ENCODE measurements around the gene SP1.
"Not testable (repeated sequence)": the region's sequence is repeated elsewhere in the genome, so short reads cannot be mapped to it uniquely, and the experiment has no call there.

Gene SP1

GRCh38 chr12:53388932-53389331, 9.0 kb downstream of the SP1 start:
- DNase-seq (ENCODE audit: low read depth, low spot score): no peak
- TF ChIP-seq CTCF (IDR thresholded peaks at IDR 0.05; ENCODE audit: low read depth, low read length): no peak
- no peak overlapping the region for H3K4me3 ChIP-seq (ENCODE audit: low read depth, low read length)

GRCh38 chr12:53389702-53390101, 9.7 kb downstream of the SP1 start:
- in situ Hi-C loops (cut with HindIII; ENCODE audit: low sequenced_read_pairs): no loop called here
- no peak for TF ChIP-seq CTCF (IDR thresholded peaks at IDR 0.05; ENCODE audit: low read depth, low read length)
- H3K4me3 ChIP-seq (ENCODE audit: low read depth, low read length): no peak overlapping the region
- no peak for DNase-seq (ENCODE audit: low read depth, low spot score)

More at GRCh38 chr12:53388932-53389331, 9.0 kb downstream of the SP1 start:
- in situ Hi-C loops (cut with HindIII; ENCODE audit: low sequenced_read_pairs): no loop called here

GRCh38 chr12:53391724-53392123, 11.7 kb downstream of the SP1 start:
- TF ChIP-seq CTCF (IDR thresholded peaks at IDR 0.05; ENCODE audit: low read depth, low read length): no peak
- in situ Hi-C loops (cut with HindIII; ENCODE audit: low sequenced_read_pairs): no loop called here
- H3K4me3 ChIP-seq (ENCODE audit: low read depth, low read length): no peak overlapping the region
- DNase-seq (ENCODE audit: low read depth, low spot score): no peak

- no peak for TF ChIP-seq CTCF (IDR thresholded peaks at IDR 0.05; ENCODE audit: low read depth, low read length)
- DNase-seq (ENCODE audit: low read depth, low spot score): no peak
- H3K4me3 ChIP-seq (ENCODE audit: low read depth, low read length): no peak overlapping the region
- in situ Hi-C loops (cut with HindIII; ENCODE audit: low sequenced_read_pairs): no loop called here
Observed at GRCh38 chr12:53399896-53400295, 19.9 kb downstream of the SP1 start.

GRCh38 chr12:53402351-53402750, 22.4 kb downstream of the SP1 start:
- in situ Hi-C loops (cut with HindIII; ENCODE audit: low sequenced_read_pairs); DNase-seq (ENCODE audit: low read depth, low spot score); H3K4me3 ChIP-seq (ENCODE audit: low read depth, low read length): not testable (repeated sequence)

- DNase-seq (ENCODE audit: low read depth, low spot score): no peak
- H3K4me3 ChIP-seq (ENCODE audit: low read depth, low read length): no peak overlapping the region
- TF ChIP-seq CTCF (IDR thresholded peaks at IDR 0.05; ENCODE audit: low read depth, low read length): no peak
- in situ Hi-C loops (cut with HindIII; ENCODE audit: low sequenced_read_pairs): no loop called here
Observed at GRCh38 chr12:53402871-53403270, 22.9 kb downstream of the SP1 start.

GRCh38 chr12:53410951-53411350, 31.0 kb downstream of the SP1 start:
- no peak overlapping the region for H3K4me3 ChIP-seq (ENCODE audit: low read depth, low read length)
- no peak for TF ChIP-seq CTCF (IDR thresholded peaks at IDR 0.05; ENCODE audit: low read depth, low read length)
- in situ Hi-C loops (cut with HindIII; ENCODE audit: low sequenced_read_pairs): no loop called here

More at GRCh38 chr12:53410951-53411350, 31.0 kb downstream of the SP1 start:
- DNase-seq (ENCODE audit: low read depth, low spot score): no peak

Measured in astrocyte of the spinal cord (primary cell).